Measurements from ENCODE around the gene NUDT8.
"Not testable (repeated sequence)": the region's sequence is repeated elsewhere in the genome, so short reads cannot be mapped to it uniquely, and the experiment has no call there.

The NUDT8 gene, protein sequence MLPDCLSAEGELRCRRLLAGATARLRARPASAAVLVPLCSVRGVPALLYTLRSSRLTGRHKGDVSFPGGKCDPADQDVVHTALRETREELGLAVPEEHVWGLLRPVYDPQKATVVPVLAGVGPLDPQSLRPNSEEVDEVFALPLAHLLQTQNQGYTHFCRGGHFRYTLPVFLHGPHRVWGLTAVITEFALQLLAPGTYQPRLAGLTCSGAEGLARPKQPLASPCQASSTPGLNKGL

DNA sequence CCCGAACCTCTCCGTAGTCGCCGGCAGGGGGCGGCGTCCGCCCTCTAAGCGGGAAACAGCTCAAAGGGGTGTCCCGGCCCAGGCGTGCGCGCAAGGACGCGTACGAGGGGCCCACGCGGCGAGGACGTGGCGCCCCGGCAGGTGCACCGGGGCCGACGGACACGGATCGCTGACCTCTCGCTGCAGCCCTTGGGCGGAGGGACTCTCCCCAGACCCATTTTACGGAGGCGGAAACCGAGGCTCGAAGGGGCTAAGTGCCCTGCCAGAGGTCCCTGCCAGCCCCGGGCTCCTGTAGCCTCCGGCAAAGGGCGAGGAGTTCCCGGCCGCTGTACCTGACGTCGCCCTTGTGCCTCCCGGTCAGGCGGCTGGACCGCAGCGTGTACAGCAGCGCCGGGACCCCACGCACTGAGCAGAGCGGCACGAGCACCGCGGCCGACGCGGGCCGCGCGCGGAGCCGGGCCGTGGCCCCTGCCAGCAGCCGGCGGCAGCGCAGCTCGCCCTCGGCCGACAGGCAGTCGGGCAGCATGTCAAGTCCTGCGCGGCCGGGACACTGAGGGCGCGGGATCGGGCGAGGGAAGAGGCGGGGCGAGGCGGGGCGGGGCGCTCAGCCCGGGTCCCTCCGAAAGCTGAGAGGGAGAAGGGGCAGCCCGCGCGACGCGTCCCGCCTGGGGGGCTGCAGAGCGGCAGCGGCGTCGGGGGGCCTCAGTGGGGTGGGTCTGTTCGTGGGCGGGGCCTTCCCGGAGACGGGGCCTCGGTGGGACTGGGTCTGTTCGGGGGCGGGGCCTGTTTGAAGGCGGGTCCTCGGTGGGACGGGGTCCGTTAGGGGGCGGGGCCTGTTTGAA, at the start of gene NUDT8:
NUDT8 (minus strand) TSS at position 552 of the 842 bp plus-strand sequence; CDS start at position 526, 26 bp downstream.
- DNase-seq, result no peak

DNA sequence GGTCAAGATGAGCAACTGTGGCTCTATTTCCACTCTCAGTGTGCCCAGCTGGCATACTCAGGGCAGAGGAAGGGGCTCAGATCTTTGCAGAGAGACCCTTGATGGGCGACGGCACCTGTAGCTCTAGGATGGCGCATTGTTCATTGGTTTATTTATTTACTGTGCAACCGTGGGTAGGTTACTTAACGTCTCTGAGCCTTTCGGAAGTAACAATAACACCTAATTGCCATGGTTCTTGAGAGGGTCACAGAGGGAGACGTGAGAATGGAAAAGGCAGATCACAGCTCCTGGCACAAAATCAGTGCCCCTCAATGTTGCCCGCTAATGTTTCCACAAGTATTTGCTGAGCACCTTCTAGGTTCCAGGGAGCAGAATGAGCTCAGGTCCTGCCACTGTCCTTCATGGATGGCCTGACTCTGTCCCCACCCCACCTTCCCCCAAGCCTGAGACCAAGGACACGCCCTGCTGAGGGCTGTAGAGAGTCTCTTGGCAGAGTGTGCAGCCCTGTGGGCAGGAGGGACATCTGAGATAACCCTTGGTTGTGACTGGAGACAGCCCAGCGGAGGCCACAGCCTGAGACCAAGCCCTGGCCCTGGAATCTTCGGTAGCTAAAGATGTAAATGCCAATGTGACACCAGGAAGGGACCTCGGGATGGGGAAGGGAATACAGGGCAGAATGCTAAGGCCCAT, 45.5 kb upstream of the NUDT8 start:
- DNase-seq, result no peak

DNA sequence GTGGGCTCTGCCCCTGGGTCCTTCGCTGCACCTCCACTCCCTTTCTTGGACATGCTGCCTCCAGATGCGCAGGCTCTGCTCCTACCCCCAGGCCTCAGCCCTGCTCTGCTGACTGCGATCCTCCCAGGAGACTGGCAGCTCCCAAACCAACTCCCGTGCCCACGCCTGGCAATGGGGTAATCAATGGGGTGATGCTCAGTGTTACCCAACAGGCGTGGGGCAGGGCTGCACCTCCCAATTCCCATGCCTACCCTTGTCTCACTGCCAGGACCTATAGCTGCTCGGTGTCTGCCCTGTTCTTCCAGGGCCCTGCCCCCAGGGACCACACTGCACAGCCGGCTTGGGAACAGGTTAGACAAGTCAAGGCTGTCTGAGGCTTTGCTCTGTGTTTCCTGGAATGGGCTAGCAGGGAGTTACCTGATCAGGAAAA, 44.7 kb upstream of the NUDT8 start, which contains the start of gene ALDH3B2:
ALDH3B2 (minus strand) TSS at position 182 of the 430 bp plus-strand sequence. CDS start 7,688 bp downstream, outside the sequence.
- DNase-seq, result no peak

DNA sequence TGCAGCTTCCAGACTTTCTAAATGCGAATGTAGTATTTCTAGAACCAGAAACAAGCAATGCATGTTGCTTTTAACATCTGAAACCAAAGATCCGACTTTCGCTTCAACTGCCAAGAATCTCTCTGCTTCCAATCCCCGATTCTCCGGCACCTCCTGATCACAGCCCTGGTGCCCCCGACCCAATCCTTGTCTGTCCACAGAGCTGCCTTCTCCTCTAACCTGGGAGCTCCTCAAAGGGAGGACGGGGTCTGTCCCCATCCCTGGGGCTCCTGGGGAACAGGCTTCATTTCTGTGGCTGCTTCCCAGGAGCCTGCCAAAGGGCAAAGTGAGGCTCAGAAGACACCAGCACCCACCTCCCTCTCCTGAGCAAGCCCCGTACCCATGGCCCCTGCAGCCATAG, 44.2 kb upstream of the NUDT8 start:
- DNase-seq, result no peak

DNA sequence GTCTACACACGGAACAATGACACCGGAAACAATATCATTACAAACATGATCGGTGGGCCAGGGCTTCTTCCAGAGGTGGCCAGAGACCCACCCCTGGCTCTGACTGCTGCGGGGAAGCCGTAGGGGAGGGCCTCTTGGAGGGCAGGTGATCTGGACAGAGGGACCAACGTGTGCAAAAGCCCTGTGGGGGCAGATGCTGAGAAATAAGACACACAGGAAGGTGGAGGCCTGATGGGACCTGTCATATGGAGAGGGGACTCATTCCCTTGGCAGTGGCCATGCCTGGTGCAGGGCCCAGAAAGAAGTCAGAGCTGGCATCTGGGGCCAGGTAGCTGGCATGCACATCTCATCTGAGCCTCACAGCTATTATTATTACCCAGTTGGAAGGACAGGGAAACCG, 43.6 kb upstream of the NUDT8 start:
- no peak for DNase-seq

DNA sequence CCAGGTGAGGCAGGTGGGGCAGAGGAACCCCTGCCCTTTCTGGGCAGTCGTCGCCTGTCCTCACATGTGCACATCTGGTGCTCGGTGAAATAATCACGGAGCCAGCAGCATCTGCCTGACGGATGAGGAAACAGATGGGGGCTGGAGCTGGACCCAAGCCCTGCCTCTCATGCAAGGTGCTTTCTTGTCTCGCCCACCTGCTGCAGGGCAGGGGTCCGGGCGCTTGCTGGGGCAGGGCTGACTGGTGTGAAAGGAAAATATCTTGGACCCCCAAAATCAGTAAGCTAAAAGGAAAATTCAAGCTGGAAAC, 41.4 kb upstream of the NUDT8 start:
- no peak for DNase-seq

DNA sequence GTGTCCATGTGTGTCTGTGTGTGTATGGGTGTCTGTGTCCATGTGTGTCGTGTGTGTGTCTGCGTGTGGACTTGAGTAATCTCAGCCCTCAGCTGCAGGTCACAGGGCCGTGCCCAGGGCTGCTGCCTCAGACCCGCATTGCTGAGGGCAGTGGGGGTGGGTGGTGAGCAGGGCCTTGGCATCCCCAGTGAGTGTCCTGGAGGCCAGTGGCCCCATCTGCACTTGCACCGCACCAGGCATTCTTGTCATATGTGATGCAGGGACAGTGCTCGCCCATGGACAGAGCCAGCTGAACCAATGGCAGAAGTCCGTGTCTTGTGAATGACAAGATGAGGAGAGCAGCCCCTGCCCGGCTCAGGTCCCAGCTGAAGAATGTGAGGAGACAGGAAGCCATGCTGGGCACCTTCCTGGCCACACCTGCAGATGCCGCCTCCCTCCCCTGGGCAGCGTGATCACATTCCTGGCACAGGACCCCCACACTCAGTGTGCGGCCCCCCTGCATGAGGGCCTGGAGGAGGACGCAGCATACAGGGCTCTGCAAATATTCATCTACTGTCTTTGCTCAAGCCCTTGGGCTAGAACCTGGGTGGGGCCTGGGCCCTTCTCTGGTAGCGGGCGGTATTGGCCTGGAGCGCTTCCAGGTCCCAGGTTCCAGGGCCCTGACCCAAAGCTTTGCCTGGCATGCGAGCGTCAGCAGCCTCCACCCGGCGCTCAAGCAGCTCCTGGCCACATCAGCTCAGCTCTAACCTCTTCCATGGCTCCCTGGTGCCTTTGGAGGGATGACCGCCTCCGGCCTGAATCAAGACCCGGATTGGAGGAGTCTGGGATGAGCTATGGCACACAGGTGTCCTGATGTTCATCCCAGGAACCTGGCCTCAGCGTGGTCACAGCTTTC, 40.8 kb upstream of the NUDT8 start:
- no peak for DNase-seq

DNA sequence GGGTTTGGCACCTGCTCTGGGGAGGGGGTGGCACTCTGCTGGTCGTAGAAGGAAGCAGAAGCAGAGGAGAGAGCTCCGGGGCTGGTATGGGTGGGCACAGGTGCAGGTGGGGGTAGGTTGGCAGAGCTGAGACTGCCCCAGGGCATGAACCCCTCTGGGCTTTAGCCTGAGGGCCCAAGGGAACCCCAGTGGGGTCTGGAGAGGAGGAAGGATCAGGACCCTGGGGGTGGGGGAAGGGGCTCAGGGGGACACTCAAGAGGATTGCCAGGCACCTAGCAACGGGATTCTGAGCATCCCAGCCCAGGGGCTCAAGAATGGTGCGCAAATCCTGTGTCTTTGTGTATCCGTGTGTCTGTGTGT, 38.4 kb upstream of the NUDT8 start:
- DNase-seq, result no peak

DNA sequence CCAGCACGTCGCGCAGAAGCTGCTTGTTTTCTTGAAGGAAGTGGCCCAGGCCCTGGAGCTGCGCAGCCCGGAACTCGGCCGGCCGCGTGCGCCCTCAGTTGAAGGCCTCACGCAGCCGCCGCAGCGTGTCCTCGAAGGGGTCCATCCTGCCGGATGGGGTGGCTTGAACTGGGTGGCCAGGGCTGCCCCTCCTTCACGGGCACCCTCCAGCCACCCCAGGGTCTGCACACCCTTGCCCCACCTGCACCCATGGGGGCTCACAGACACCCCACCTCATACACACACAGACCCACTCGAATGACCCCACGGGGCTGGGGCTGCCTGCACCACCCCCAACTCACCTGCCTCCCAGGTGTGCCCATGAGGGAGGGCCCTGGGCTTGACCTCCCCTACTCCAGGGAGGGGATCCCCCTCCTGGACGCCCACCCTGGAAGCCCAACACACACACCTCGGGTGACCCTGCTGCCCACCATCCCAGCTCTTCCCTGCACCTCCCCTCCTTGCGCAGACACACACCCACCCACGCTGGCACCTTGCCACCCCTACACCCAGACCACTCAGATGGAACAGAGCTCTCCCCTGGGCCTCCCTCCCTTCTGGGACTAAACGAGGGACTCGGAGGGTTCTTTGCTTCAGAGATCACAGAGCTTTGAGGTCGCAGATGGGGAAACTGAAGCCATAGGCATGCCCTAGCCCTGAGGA, 37.9 kb upstream of the NUDT8 start:
- no peak for DNase-seq

DNA sequence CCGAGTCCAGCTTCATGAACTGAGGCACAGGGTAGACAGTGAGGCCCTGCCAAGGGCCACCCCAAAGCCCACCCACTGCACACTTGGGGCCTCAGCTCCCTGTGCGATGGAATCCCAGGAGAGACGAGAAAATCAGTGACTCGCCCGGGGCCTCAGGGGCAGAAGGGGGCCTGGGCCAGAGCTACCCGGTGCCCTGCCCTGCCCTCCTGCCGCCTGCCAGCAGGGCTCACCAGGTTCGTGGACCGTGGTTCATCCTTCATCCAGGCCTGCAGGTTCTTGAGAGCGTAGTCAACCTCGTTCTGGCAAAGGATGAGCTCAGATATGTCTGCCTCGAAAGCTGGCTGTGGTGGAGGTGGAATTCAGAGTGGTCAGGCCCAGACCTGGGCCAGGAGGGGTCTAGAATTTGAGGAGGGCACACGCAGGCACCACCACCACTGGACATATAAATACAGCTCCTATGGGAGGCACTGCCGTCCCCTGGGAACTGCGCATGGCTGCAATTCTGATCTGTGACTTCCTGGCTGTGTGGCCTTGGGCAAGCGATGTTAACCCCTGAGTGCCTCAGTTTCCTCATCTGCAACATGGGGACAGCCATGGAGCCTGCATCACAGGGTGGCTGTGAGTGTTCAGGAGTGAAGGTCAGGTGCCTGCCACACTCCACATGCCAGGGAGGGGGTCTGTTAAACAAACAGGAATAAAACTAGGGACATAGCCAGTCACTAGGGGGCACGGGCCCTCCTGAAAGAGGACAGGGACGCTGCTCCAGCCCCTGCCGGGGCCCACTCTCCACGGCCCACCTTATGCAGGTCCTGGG, 37.1 kb upstream of the NUDT8 start:
- DNase-seq, result no peak

DNA sequence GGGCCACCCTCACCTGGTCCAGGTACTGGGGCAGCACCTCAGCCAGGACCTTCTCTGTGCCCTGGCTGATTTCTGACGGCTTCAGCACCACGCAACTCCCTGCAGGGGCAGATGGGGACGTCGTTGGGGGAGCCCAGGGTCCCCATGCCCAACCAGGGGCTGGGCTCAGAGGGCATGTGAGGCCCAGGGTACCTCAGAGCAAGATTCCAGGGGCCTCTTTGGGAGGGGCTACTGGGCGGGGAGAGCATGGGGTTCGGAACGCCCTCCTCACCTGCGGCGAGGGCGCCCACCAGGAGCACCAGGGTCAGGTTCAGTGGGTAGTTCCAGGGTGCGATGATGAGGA, 36.5 kb upstream of the NUDT8 start:
- no peak for DNase-seq

DNA sequence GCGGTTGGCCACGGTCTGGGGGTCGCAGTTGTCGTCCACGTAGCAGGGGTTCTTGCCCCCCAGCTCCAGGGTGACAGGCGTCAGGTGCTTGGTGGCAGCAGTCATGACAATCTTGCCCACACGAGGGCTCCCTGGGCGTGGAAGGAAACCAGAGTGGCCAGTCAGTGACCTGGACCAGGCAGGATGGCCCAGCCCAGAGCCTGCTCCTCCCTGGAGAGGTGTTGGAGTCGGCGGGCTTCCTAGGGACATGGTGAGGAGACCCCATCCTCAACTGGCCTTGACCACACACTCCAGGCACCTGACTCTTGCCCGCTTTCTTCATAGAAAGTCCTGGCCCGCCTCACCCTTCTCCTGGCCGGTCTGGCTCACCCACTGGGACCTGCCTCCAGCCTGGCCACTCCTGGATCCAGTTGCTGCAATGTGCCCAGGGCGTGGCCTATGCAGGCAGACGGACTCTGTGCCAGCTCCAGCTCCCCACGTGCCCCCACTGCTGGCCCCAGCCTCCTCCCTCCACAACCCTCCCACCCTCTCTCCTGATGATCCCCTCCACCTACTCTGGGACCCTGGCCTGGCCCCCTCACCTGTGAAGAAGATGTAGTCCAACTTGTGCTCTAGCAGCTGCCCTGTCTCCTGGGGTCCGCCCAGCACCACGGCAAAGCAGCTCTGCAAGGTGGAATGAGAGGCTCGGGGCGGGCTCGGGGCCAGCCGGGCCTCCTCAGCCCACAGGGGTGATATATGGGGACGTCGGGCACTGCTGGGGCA, 36.0 kb upstream of the NUDT8 start:
- DNase-seq, result no peak

DNA sequence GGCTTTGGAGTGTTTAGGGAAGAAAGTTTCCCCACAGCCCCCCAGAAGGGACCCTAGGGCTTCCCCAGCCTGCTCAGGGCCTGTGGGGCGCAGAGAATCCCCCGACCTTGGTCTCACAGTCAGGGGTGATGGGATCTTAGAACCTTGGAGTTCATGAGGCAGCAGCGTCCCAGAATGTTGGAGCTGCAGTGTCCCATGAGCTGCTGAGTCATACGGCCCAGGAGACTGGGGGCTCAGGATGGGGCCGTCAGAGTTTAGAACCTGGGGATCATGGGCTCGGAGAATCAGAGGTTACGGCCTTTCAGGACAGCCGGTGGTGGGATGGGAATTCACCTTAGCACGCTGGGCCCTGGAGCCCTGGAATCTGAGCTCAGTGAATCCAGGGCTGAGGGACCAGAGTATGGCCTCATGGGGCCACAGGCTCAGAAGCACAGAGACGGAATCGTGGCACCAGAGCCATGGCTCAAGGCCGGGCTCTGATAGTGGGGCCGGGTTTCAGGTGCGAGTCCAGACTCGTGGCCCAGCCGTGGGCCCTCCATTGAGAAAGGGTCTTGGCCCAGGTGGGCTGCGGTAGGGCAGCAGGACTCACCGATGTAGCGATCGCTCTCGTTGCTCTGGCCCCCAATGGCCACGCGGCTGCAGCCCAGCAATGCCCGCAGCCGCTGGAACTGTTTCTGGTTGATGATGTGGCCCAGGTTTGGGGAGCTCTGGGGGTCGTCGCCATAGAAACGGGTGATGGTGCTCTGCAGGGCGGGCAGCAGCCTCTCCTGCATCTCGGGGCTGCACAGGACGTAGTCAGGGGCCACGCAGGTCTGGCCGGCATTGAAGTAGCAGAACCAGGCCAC, 35.2 kb upstream of the NUDT8 start:
- DNase-seq, result no peak

DNA sequence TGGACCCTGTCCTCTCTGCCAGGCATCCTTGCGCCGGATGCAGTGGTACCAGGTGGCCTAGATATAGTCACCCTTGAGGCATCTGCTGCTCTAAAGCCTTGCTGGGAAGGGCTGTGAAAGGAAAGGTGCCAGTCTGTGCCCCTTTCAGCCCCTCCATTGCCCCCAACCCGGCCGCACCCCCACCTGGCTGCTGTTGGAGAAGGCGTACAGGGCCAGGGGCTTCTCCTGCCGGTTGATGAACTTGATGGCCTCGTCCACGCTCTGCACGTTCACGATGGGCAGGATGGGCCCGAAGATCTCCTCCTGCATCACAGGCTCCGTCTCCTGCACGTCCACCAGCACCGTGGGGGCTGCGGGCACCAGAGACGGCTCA, 34.5 kb upstream of the NUDT8 start:
- DNase-seq, result no peak

DNA sequence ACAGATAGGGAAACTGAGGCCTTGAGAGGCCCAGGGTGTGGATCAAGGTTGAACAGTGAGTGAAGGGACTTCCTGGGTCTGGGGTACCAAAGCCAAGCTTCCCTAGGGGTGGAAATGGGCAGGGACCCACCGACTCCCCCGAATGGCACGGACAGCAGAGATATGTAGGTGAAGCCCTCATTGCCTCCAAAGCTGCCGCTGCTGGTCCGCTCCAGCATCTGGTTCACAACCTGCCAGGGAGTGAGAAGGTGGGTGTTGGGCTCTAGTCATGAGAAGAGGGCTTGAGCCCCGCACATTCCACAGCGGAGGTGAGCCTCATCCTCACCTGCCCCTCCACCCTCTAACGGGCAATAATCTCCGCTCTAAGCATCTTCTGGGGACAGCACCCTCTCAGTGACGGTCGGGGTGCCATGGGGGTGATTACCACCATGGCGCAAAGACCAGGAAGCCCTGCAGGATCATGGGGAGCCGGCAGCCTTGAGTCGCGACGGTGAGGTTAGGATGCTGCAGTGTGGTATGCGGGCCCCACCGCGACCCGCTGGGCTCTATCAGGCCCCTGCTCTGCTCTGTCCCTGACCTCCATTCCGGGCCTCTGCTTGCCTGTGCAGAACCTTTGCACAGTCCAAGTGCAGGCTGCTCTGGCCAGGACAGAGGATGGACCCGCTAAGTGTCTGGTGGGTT, 33.9 kb upstream of the NUDT8 start:
- DNase-seq, result no peak

DNA sequence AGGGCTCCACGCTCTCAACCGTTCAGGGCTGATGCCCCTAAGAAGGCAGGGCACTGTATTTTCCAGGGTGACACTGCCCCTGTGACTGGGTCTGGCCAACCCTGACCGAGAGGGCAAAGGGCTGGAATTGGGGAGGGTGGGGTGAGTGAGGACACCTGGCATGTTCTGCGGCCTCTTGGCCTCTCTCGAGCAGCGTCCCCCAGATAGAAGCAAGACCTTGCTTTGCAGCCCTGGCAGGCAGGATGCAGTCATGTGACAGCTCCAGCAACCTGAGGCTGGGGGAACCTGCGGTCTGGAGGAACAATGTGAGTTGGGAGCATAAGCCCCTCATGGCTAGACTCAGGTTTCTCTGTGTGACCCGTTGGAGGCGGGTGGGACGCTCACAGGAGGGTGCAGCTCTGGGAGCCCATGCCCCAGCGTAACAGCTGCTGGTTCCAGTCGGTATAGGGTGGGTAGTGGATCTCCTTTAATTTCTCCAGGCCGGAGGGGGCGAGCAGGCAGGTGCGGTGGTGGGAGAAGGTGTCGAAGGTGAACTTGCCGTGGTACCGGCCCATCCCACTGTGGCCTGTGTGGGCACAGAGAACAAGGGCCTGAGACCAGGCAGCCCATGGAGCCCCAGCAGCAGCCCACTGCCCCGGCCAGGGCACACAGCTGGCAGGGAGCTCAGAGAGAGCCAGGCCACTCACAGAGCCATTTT, 33.2 kb upstream of the NUDT8 start:
- DNase-seq, result no peak

DNA sequence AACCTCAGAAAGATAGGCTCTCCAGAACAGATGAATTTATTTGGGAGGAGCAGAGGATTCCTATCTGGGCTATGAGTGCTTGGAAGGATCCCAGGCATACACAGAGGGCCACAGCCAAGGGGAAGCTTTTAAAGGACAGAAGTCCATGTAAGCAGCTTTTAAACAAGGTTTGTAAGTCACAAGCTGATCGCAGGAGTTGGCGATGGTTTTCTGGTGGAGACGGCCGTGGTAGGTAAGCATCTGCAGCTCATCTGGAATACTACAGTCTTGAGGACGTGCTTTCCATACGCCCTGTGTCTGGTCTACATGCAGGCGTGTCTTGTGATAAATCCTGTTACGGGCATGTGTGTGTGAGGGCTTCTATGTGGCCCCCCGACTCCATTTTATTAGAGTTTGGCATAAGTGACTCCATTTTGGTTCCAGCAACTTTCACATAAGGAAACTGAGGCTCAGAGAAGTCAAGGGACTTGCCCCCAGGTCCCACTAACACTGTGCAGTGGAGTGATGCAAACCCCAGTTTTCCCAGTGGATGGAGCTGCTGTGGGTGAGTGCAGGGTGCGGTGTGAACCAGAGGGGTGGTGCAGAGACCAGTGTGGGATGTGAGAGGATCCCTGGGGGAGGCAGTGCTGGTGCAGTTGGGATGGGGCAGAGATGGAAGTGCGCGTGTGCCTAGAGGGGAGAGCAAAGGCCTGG, 32.6 kb upstream of the NUDT8 start:
- DNase-seq, result no peak

DNA sequence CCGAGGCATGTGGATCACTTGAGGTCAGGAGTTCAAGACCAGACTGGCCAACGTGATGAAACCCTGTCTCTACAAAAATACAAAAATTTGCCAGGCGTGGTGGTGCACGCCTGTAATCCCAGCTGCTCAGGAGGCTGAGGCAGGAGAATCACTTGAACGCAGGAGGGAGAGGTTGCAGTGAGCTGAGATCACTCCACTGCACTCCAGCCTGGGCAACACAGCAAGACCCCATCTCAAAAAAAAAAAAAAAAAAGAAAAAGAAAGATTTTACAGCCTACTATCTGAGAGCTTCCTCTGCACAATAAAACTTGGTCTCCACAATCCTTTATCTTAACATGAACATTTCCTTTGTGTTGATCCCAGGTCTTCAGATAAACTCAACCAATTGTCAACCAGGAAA, 31.0 kb upstream of the NUDT8 start:
- DNase-seq, result not testable (repeated sequence)

Data from NCI-H524 treated with DMSO at 0.1 percent for 48 hours (cell line).